Chondrocyte (in vitro differentiated cells): Measurements from ENCODE around the gene CDCA8. TPM values are rescaled to one million over a fixed set of nuclear protein-coding genes. Genes with fewer than 3 reads are reported as not detected.

Experiments used
- DNase-seq: peaks from one replicate; pipeline ENCODE4 v3.0.0; 2021; ENCODE audit warnings: mixed read lengths, low spot score
- H3K27ac Mint-ChIP-seq: one replicate; pipeline ENCODE4 v1.8.0; 2021; ENCODE audit warnings: mild to moderate bottlenecking, moderate library complexity, mixed read lengths; ENCODE audit not compliant: unreplicated experiment
- H3K27me3 Mint-ChIP-seq: 2 replicates; pipeline ENCODE4 v1.8.0; 2021; ENCODE audit warnings: low read depth, mixed read lengths
- H3K36me3 Mint-ChIP-seq: 2 replicates; pipeline ENCODE4 v1.8.0; 2021; ENCODE audit warnings: low read depth, mixed read lengths
- H3K4me1 Mint-ChIP-seq: 2 replicates; pipeline ENCODE4 v1.8.0; 2021; ENCODE audit warnings: low read depth, mild to moderate bottlenecking, mixed read lengths
- H3K4me3 Mint-ChIP-seq: one replicate; pipeline ENCODE4 v1.8.0; 2021; ENCODE audit warnings: mild to moderate bottlenecking, moderate library complexity, mixed read lengths; ENCODE audit not compliant: unreplicated experiment
- H3K9me3 Mint-ChIP-seq: 2 replicates; pipeline ENCODE4 v1.8.0; 2021; ENCODE audit warnings: low read depth, mixed read lengths
- CTCF ChIP-seq: fragments of 200-600 bp; sonication (generic); IDR thresholded peaks from 2 replicates; pipeline ENCODE4 v1.5.0; 2021; ENCODE audit warnings: antibody characterized with exemption, mild to moderate bottlenecking, moderate library complexity
- total RNA-seq: library from RNA; stranded (reverse); gene quantifications from 3 replicates; pipeline ENCODE4 v1.2.1, GENCODE V29; 2021

CDCA8 gene
- total RNA-seq, 1 donor from 2014 or later = 6.0 TPM

- Mint-ChIP-seq H3K9me3 (no peaks in the 10 kb centered on the region), H3K27me3 (peaks cover 27% of the 10 kb centered on the region), H3K36me3 (no peaks in the 10 kb centered on the region), H3K27ac (no peak overlapping the region), H3K4me3 (no peak overlapping the region), H3K4me1 (no peaks in the 10 kb centered on the region)
- no peak for DNase-seq
- TF ChIP-seq CTCF = no peak
Observed at GRCh38 chr1:37722181-37723071, 30.1 kb downstream of the CDCA8 start.

GRCh38 chr1:37723072-37723389 lies 30.7 kb downstream of the CDCA8 start:
- Mint-ChIP-seq H3K4me3 (no peak overlapping the region), H3K9me3 (no peaks in the 10 kb centered on the region), H3K36me3 (no peaks in the 10 kb centered on the region), H3K4me1 (no peaks in the 10 kb centered on the region), H3K27ac (no peak overlapping the region), H3K27me3 (peaks cover 33% of the 10 kb centered on the region)
- no peak for TF ChIP-seq CTCF
- no peak for DNase-seq

- H3K27me3 Mint-ChIP-seq = peaks cover 38% of the 10 kb centered on the region
Observed at GRCh38 chr1:37723390-37724078, 31.2 kb downstream of the CDCA8 start.

GRCh38 chr1:37724575-37724974 lies 32.3 kb downstream of the CDCA8 start:
- no peak for TF ChIP-seq CTCF
- Mint-ChIP-seq H3K36me3 (no peaks in the 10 kb centered on the region), H3K27ac (no peak overlapping the region), H3K4me3 (no peak overlapping the region), H3K27me3 (peaks cover 47% of the 10 kb centered on the region), H3K9me3 (no peaks in the 10 kb centered on the region), H3K4me1 (no peaks in the 10 kb centered on the region)
- no peak for DNase-seq

More at GRCh38 chr1:37723390-37724078, 31.2 kb downstream of the CDCA8 start:
- TF ChIP-seq CTCF = no peak
- no peaks in the 10 kb centered on the region for H3K9me3 Mint-ChIP-seq
- H3K4me1 Mint-ChIP-seq = no peaks in the 10 kb centered on the region
- H3K36me3 Mint-ChIP-seq = no peaks in the 10 kb centered on the region
- DNase-seq = no peak
- H3K27ac Mint-ChIP-seq = no peak overlapping the region
- no peak overlapping the region for H3K4me3 Mint-ChIP-seq

GRCh38 chr1:37725851-37726613 lies 33.7 kb downstream of the CDCA8 start:
- Mint-ChIP-seq H3K36me3 (no peaks in the 10 kb centered on the region), H3K4me3 (no peak overlapping the region), H3K9me3 (no peaks in the 10 kb centered on the region), H3K27me3 (peaks cover 56% of the 10 kb centered on the region), H3K4me1 (no peaks in the 10 kb centered on the region), H3K27ac (no peak overlapping the region)
- DNase-seq = no peak
- no peak for TF ChIP-seq CTCF
